MM.1S (cell line): ENCODE data around the gene DGAT2.

Source experiments
- EZH2 ChIP-seq: fragments of 300-600 bp; sonication (generic); optimal IDR thresholded peaks from 2 replicates; pipeline ENCODE3; 2017; ENCODE audit warnings: low read depth, mild to moderate bottlenecking, antibody characterized with exemption, low read length, mixed read lengths
- TF ChIP-seq, protein P1 (sequence below): fragments of 300-600 bp; sonication (generic); IDR thresholded peaks from 2 replicates; pipeline ENCODE4 v1.5.1; 2016; ENCODE audit warnings: antibody characterized with exemption, low read length, mixed read lengths

GRCh38 chr11:75816561-75817239 lies 48.1 kb downstream of the DGAT2 start:
- TF ChIP-seq, protein P1, sequence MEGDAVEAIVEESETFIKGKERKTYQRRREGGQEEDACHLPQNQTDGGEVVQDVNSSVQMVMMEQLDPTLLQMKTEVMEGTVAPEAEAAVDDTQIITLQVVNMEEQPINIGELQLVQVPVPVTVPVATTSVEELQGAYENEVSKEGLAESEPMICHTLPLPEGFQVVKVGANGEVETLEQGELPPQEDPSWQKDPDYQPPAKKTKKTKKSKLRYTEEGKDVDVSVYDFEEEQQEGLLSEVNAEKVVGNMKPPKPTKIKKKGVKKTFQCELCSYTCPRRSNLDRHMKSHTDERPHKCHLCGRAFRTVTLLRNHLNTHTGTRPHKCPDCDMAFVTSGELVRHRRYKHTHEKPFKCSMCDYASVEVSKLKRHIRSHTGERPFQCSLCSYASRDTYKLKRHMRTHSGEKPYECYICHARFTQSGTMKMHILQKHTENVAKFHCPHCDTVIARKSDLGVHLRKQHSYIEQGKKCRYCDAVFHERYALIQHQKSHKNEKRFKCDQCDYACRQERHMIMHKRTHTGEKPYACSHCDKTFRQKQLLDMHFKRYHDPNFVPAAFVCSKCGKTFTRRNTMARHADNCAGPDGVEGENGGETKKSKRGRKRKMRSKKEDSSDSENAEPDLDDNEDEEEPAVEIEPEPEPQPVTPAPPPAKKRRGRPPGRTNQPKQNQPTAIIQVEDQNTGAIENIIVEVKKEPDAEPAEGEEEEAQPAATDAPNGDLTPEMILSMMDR = no peak
- no peak for TF ChIP-seq EZH2
